Endothelial cell of umbilical vein (primary cell): ENCODE measurements around the gene GGTLC2. TPM values are rescaled to one million over a fixed set of nuclear protein-coding genes. Genes with fewer than 3 reads are reported as not detected.

Experiments
- BruUV-seq: library from RNA; stranded (reverse); fragments of 400-500 nt; replicated peaks from 2 replicates; lab custom pipeline; 2021; lab: Mats Ljungman, UMichigan
- CTCF ChIA-PET: fragments of 300-600, 350-600 bp; sonication (Branson Sonifier 250); formaldehyde crosslinking; loops from one replicate; lab custom pipeline; 2021; ENCODE audit warnings: antibody characterized with exemption, inconsistent platforms; lab: Charles Lee
- POLR2A ChIA-PET: fragments of 300-600, 350-600 bp; sonication (Branson Sonifier 250); formaldehyde crosslinking; loops from one replicate; lab custom pipeline; 2021; ENCODE audit warnings: antibody characterized with exemption, inconsistent platforms; lab: Charles Lee
- DNase-seq: peaks from one replicate; pipeline ENCODE4 v3.0.0-alpha.2; 2011; ENCODE audit warnings: low read depth, low spot score
- FAIRE-seq: peaks from 2 replicates; lab custom pipeline; 2011; peaks lifted over from hg19 to GRCh38; lab: Jason Lieb, UNC
- H2AFZ ChIP-seq: 2 replicates; pipeline ENCODE4 v1.6.0; 2012; ENCODE audit warnings: low read depth, low read length, control low read depth, inconsistent platforms
- H3K27ac ChIP-seq: 2 replicates; pipeline ENCODE4 v1.5.1; 2011; ENCODE audit warnings: low read depth, mild to moderate bottlenecking, control low read depth, low read length, moderate library complexity; ENCODE audit not compliant: insufficient read depth
- H3K27me3 ChIP-seq, 2 experiments: 2 replicates each; pipeline versions ENCODE4 v1.6.0 to v1.6.1; 2011; ENCODE audit warnings: low read length in 2 of 2, mixed read lengths in 1 of 2; ENCODE audit not compliant: control insufficient read depth in 2 of 2, insufficient read depth in 2 of 2
- H3K36me3 ChIP-seq, 2 experiments: 2 replicates in 1 of 2; 3 replicates in 1 of 2; pipeline ENCODE4 v1.5.1; 2011; ENCODE audit warnings: low read length in 2 of 2, mild to moderate bottlenecking in 1 of 2, moderate library complexity in 1 of 2; ENCODE audit not compliant: control insufficient read depth in 2 of 2, insufficient read depth in 2 of 2; ENCODE audit errors: extremely low read depth in 1 of 2
- H3K4me1 ChIP-seq: 3 replicates; pipeline ENCODE4 v1.5.1; 2011; ENCODE audit warnings: mild to moderate bottlenecking, low read length; ENCODE audit not compliant: control insufficient read depth, insufficient read depth; ENCODE audit errors: extremely low read depth
- H3K4me2 ChIP-seq: 2 replicates; pipeline ENCODE4 v1.6.1; 2011; ENCODE audit warnings: low read length, control low read depth, mixed read lengths; ENCODE audit not compliant: insufficient read depth
- H3K4me3 ChIP-seq, 3 experiments: fragments of 200-600 bp in 1 of 3; sonication (generic), shearing (Covaris generic) in 1 of 3; replicated peaks in 1 of 3; 2 replicates each; pipeline ENCODE4 v1.5.1; 2011 to 2016; ENCODE audit warnings: control low read depth in 3 of 3, low read length in 3 of 3, mild to moderate bottlenecking in 2 of 3, inconsistent platforms in 1 of 3, low read depth in 1 of 3, moderate library complexity in 1 of 3; ENCODE audit not compliant: insufficient read depth in 1 of 3
- H3K79me2 ChIP-seq: 2 replicates; pipeline ENCODE4 v1.6.0; 2012; ENCODE audit warnings: low read length, inconsistent platforms; ENCODE audit not compliant: control insufficient read depth, insufficient read depth
- H3K9ac ChIP-seq: replicated peaks from 2 replicates; pipeline ENCODE3; 2011; ENCODE audit warnings: low read length, control low read depth; ENCODE audit not compliant: insufficient read depth; ENCODE audit errors: extremely low read depth
- H3K9me1 ChIP-seq: replicated peaks from 3 replicates; pipeline ENCODE4 v1.6.0; 2011; ENCODE audit warnings: mild to moderate bottlenecking, low read length; ENCODE audit not compliant: control insufficient read depth, insufficient read depth; ENCODE audit errors: extremely low read depth
- H3K9me3 ChIP-seq: replicated peaks from 2 replicates; pipeline ENCODE4 v1.5.1; 2012; ENCODE audit warnings: low read length, inconsistent platforms; ENCODE audit not compliant: control insufficient read depth, insufficient read depth
- H4K20me1 ChIP-seq: replicated peaks from 2 replicates; pipeline ENCODE3; 2011; ENCODE audit warnings: mild to moderate bottlenecking, low read length; ENCODE audit not compliant: control insufficient read depth, insufficient read depth; ENCODE audit errors: extremely low read depth
- CTCF ChIP-seq, 2 donors: IDR thresholded peaks; 1 replicate in 1 of 2; 2 replicates in 1 of 2; pipeline ENCODE4 v1.5.1; 2011; ENCODE audit warnings: low read length in 2 of 2, mild to moderate bottlenecking in 2 of 2, moderate library complexity in 2 of 2, control low read depth in 1 of 2, inconsistent platforms in 1 of 2, low read depth in 1 of 2; ENCODE audit not compliant: insufficient read depth in 1 of 2; ENCODE audit errors: extremely low read depth in 1 of 2
- FOS ChIP-seq: IDR thresholded peaks from 2 replicates; pipeline ENCODE4 v1.6.1; 2011; ENCODE audit warnings: mild to moderate bottlenecking, low read length, moderate library complexity, borderline replicate concordance; ENCODE audit not compliant: insufficient read depth
- JUN ChIP-seq: IDR thresholded peaks from 2 replicates; pipeline ENCODE4 v1.6.1; 2011; ENCODE audit warnings: borderline replicate concordance, low read depth; ENCODE audit not compliant: insufficient read length, insufficient read depth
- POLR2AphosphoS5 ChIP-seq: IDR thresholded peaks from 2 replicates; pipeline ENCODE4 v1.6.1; 2012; ENCODE audit warnings: low read depth, mild to moderate bottlenecking, control low read depth, low read length, moderate library complexity; ENCODE audit not compliant: insufficient read depth
- dilution Hi-C: fragments of 300-500 bp; cut with MboI; formaldehyde crosslinking; loops from one replicate; pipeline ENCODE4 v1.15.0; 2019; ENCODE audit warnings: low sequenced_read_pairs; ENCODE audit not compliant: extremely low pct_ligation_motif_present
- intact Hi-C: fragments of 100-400 bp; cut with micrococcal nuclease; formaldehyde crosslinking; loops from one replicate; pipeline ENCODE4 v1.10.0; 2022
- polyA plus RNA-seq, 4 experiments: library from polyadenylated mRNA; depleted of rRNA in 3 of 4; stranded (reverse) in 3 of 4; unstranded in 1 of 4; fragments of >200 nt; gene quantifications; 2 replicates each; pipeline versions ENCODE4 v1.2.1 to v1.2.3, GENCODE V29; 2011 to 2012; ENCODE audit warnings: missing spikeins in 1 of 4
- total RNA-seq: library from RNA; stranded (reverse); gene quantifications from 2 replicates; pipeline ENCODE4 v1.2.3, GENCODE V29; 2021
- TF ChIP-seq, protein P1 (sequence below): IDR thresholded peaks from 2 replicates; pipeline ENCODE4 v1.6.1; 2011; ENCODE audit not compliant: insufficient read depth, insufficient read length

The GGTLC2 gene
- total and polyA plus RNA-seq, 2 donors (not counting 3 experiments of a cell fraction or from before 2014, with no cell fraction given): not detected

GRCh38 chr22:22692707-22693530 is 48.5 kb downstream of the GGTLC2 start:
- Histone ChIP-seq H3K9me3 (no peaks in the 10 kb centered on the region), H3K4me1 (peaks cover 9% of the 10 kb centered on the region), H4K20me1 (no peaks in the 10 kb centered on the region), H3K27me3 (peaks cover 2 to 10% of the 10 kb centered on the region in 2 experiments), H3K79me2 (no peaks in the 10 kb centered on the region), H3K27ac (no peak overlapping the region), H3K9me1 (no peaks in the 10 kb centered on the region), H3K36me3 (no peaks in the 10 kb centered on the region), H3K4me3 (no peak overlapping the region), H2AFZ (no peak overlapping the region), H3K4me2 (no peak overlapping the region), H3K9ac (no peak overlapping the region)
- FAIRE-seq (peak; percentile 48), DNase-seq (peak; percentile 36)
- ChIA-PET CTCF (interaction anchor here (0.9 to 2.0 kb wide), 5 partner anchors 9 to 61 kb away, joined by 3 to 8 read pairs (median 4); no protein-coding TSS in a partner anchor), POLR2A (no interaction called here)
- TF ChIP-seq FOS: peak; percentile 52
- TF ChIP-seq, protein P1, sequence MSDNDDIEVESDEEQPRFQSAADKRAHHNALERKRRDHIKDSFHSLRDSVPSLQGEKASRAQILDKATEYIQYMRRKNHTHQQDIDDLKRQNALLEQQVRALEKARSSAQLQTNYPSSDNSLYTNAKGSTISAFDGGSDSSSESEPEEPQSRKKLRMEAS: no peak
- TF ChIP-seq JUN: peak; percentile 7
- peak; percentile 50 to 54 for TF ChIP-seq CTCF (IDR thresholded peaks at IDR 0.05; ENCODE audit: extremely low read depth in 1 of 2, insufficient read depth in 1 of 2, low read depth in 1 of 2, low read length in 2 of 2)
- no peak for TF ChIP-seq POLR2AphosphoS5
- intact Hi-C loops: no loop called here
- dilution Hi-C loops: no loop called here
- no TSS peak for BruUV-seq
